Esophagus (tissue), 2 donors: ENCODE data around the gene IL3. TPM values are rescaled to one million over a fixed set of nuclear protein-coding genes. Genes with fewer than 3 reads are reported as not detected.

Experiments used
- H3K27ac ChIP-seq, 2 donors: one replicate each; pipeline ENCODE4 v1.5.1; 2013; ENCODE audit warnings: low read depth in 2 of 2, mild to moderate bottlenecking in 2 of 2, inconsistent platforms in 1 of 2, low read length in 1 of 2, moderate library complexity in 1 of 2
- H3K27me3 ChIP-seq, 2 donors: one replicate each; pipeline ENCODE4 v1.6.1; 2013; ENCODE audit warnings: low read length in 2 of 2, control low read depth in 1 of 2, mild to moderate bottlenecking in 1 of 2; ENCODE audit not compliant: insufficient read depth in 2 of 2, control insufficient read depth in 1 of 2
- H3K36me3 ChIP-seq, 2 donors: one replicate each; pipeline ENCODE4 v1.6.1; 2013; ENCODE audit warnings: low read length in 1 of 2; ENCODE audit not compliant: control insufficient read depth in 2 of 2, insufficient read depth in 2 of 2
- H3K4me1 ChIP-seq, 2 donors: one replicate each; pipeline ENCODE4 v1.6.1; 2013; ENCODE audit warnings: low read length in 1 of 2; ENCODE audit not compliant: control insufficient read depth in 2 of 2, insufficient read depth in 2 of 2
- H3K4me3 ChIP-seq, 2 donors: one replicate each; pipeline ENCODE4 v1.5.1; 2013; ENCODE audit warnings: low read length in 2 of 2, mild to moderate bottlenecking in 2 of 2, low read depth in 1 of 2, moderate library complexity in 1 of 2
- H3K9me3 ChIP-seq, 2 donors: one replicate each; pipeline ENCODE4 v1.6.1; 2013; ENCODE audit warnings: mild to moderate bottlenecking in 2 of 2, low read depth in 1 of 2, low read length in 1 of 2, moderate library complexity in 1 of 2; ENCODE audit not compliant: control insufficient read depth in 2 of 2, insufficient read depth in 1 of 2
- WGBS, 2 donors: extraction: QIAGEN DNeasy Blood & Tissue Kit; methylation state at CpG; one replicate each; pipeline ENCODE4 v1.1.7; 2013; 5-methylcytosine and 5-hydroxymethylcytosine counted together
- polyA plus RNA-seq, 2 donors: library from polyadenylated mRNA; stranded (reverse); fragments of 200-250 nt; gene quantifications; one replicate each; pipeline ENCODE4 v1.2.3, GENCODE V29; 2013
- donor health status: healthy with polysubstance abuse.
- donor health status: Bipolar disorder and iron deficiency.

IL3 gene
- polyA plus RNA-seq, 2 donors = not detected

GRCh38 chr5:132098151-132098594 is 37.7 kb downstream of the IL3 start:
- no peaks in the 10 kb centered on the region for H3K9me3 ChIP-seq
- no peaks in the 10 kb centered on the region for H3K36me3 ChIP-seq
- no peak overlapping the region for H3K27ac ChIP-seq
- 75 to 85% methylated on average over 5 of the region's 5 CpGs for WGBS, 2 donors
- H3K4me3 ChIP-seq = no peak overlapping the region
- H3K4me1 ChIP-seq = peaks cover 4 to 5% of the 10 kb centered on the region in 2 donors
- no peaks in the 10 kb centered on the region for H3K27me3 ChIP-seq

DNA sequence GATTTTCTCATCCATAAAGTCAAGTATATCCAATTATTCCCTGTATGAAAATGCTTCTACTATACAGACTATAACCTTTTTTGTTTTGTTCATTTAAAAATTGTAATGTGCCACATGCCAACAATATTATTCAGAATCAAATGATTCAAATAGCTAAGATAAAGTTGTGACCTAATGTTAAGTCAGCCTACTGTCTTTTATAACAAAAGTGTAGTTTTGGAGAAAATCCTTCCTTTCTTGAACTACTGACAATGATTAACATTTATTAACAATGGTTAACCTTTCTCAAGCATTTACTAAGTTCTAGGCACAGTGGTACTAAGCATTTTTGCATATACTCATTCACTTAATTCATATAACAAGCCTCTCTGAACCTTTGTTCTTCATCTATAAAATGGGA is 38.2 kb downstream of the IL3 start:
- H3K36me3 ChIP-seq = no peaks in the 10 kb centered on the region
- no peak overlapping the region for H3K4me3 ChIP-seq
- H3K9me3 ChIP-seq = no peaks in the 10 kb centered on the region
- no peak overlapping the region for H3K27ac ChIP-seq
- H3K27me3 ChIP-seq = no peaks in the 10 kb centered on the region
- H3K4me1 ChIP-seq = peaks cover 4 to 5% of the 10 kb centered on the region in 2 donors

- Histone ChIP-seq H3K27me3 (no peaks in the 10 kb centered on the region), H3K4me1 (peaks cover 5 to 8% of the 10 kb centered on the region in 2 donors), H3K36me3 (no peaks in the 10 kb centered on the region), H3K27ac (no peak overlapping the region), H3K4me3 (no peak overlapping the region), H3K9me3 (no peaks in the 10 kb centered on the region)
- WGBS, 2 donors = 65 to 68% methylated on average over 5 of the region's 5 CpGs
These were observed 38.8 kb downstream of the IL3 start for GRCh38 chr5:132099076-132099748.

- Histone ChIP-seq H3K27me3 (no peaks in the 10 kb centered on the region), H3K4me1 (peaks cover 0 to 8% of the 10 kb centered on the region in 2 donors)
- 90 to 92% methylated on average over 3 of the region's 3 CpGs for WGBS, 2 donors
These were observed 39.5 kb downstream of the IL3 start for GRCh38 chr5:132099905-132100304.

GRCh38 chr5:132100672-132101261 is 40.3 kb downstream of the IL3 start:
- Histone ChIP-seq H3K36me3 (no peaks in the 10 kb centered on the region), H3K27me3 (no peaks in the 10 kb centered on the region), H3K9me3 (no peaks in the 10 kb centered on the region), H3K4me3 (no peak overlapping the region), H3K27ac (no peak overlapping the region), H3K4me1 (peaks cover 0 to 4% of the 10 kb centered on the region in 2 donors)
- 75 to 77% methylated on average over 8 of the region's 8 CpGs for WGBS, 2 donors

More at GRCh38 chr5:132099905-132100304, 39.5 kb downstream of the IL3 start:
- Histone ChIP-seq H3K9me3 (no peaks in the 10 kb centered on the region), H3K36me3 (no peaks in the 10 kb centered on the region), H3K4me3 (no peak overlapping the region), H3K27ac (no peak overlapping the region)

DNA sequence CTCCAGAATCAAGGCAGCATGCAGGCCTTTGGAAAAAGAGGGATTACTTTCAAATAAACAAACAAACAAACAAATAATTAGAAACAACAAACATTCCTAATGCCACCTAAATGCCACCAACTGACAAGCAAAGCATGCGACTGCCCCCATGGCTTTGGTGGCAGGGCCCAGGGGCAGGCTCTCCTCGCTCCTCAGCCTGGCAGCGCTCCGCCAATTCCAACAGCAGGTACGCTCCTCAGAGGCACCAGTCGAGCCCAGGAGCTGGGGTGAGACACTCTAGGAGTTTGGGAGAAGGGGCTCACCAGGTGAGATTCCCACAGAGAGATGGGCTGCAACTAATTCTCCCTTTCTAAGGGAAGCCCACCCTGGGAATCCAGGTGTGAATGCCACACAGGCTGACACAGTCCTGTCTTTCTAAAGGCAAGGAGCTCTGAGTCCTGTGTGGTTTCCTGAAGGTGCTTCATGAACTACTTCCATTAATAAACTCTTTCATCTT is 41.0 kb downstream of the IL3 start:
- 95 to 98% methylated on average over 6 of the region's 6 CpGs for WGBS, 2 donors
- Histone ChIP-seq H3K27ac (no peak overlapping the region), H3K9me3 (no peaks in the 10 kb centered on the region), H3K4me1 (peaks cover 0 to 4% of the 10 kb centered on the region in 2 donors), H3K4me3 (no peak overlapping the region), H3K36me3 (no peaks in the 10 kb centered on the region), H3K27me3 (no peaks in the 10 kb centered on the region)

DNA sequence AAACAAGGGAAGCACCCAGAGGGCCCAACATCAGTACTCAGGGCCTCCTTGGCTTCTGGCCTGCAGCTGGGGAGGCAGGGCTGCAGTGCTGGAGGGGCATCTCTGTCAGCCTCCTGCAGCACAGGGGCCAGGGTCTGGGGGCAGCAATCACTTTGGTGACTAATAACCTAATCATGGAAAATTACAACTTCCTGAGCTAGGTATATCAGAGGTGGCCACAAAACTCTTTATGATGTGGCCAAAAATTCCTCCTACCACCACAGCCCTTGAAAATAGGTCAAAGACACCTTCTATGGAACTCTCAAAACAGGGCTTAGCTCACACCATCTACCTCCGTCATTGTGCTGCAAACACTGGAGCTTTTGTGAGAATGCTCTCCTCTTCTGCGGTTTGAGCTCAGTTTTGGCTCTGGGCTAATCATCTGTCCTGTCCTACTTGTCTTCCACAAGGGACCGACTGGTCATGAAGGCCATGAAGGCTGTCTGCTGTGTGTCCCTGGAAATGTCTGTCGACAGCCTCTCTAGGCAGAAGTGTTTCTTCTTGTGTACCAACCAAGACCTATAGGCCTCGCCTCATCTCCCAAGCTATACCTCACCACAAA is 41.7 kb downstream of the IL3 start:
- peaks cover 0 to 4% of the 10 kb centered on the region in 2 donors for H3K4me1 ChIP-seq
- H3K9me3 ChIP-seq = no peaks in the 10 kb centered on the region
- H3K4me3 ChIP-seq = no peak overlapping the region
- H3K27ac ChIP-seq = peak overlapping the region in 1 of 2 donors; percentile 26
- 85 to 87% methylated on average over 5 of the region's 5 CpGs for WGBS, 2 donors
- no peaks in the 10 kb centered on the region for H3K36me3 ChIP-seq
- no peaks in the 10 kb centered on the region for H3K27me3 ChIP-seq

DNA sequence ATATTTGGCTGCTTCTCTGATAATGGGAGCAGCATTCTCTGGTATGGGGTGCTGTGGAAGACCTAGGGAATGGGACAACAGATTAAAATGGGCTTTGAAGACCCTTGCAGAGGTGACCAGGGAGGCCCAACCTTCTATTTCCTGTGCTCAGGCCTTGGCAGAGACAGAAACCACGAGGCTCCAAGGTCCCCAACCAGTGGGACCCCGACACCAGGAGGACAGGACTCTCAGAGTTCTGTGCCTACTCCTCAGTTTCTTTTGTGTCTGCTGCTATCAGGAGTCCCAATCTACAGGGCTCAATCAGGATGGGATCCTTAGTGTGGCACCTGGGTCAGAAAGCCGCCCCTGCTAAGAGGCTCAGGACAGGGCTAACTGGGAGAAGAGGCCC is 42.5 kb downstream of the IL3 start:
- Histone ChIP-seq H3K27ac (peak overlapping the region; percentile 26 to 55), H3K9me3 (no peaks in the 10 kb centered on the region), H3K27me3 (no peaks in the 10 kb centered on the region), H3K36me3 (no peaks in the 10 kb centered on the region), H3K4me3 (no peak overlapping the region), H3K4me1 (peaks cover 0 to 4% of the 10 kb centered on the region in 2 donors)
- WGBS, 2 donors = 84 to 85% methylated on average over 3 of the region's 3 CpGs

DNA sequence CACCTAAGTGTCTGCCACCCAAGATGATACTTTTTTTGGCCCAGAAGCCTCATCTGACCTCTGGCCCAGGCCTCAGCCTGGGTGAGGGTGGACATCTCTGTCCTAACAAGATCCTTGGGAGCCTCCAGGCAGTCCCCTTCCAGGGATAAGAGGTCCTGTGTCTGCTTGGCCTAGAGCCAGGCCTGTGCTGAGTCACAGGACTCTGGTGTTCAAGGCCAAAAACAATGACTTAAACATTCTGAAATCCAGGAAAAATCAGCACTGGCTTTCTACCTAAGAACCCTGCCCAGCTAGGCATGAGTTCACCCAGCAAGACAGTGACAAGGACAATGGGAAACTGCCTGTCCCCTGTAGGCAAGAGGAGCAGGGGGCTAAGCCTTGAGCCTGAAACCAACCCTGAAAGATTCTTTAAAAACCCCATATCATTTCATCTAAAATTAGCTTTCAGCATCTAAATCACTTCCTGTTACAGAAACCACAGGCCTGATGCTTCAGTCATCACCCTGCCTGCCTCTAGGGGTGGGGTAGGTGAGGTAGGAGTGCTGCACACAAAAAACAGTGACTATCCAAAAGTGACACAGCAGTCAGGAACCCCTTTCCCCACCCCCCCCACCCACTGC is 43.0 kb downstream of the IL3 start:
- no peaks in the 10 kb centered on the region for H3K36me3 ChIP-seq
- peak overlapping the region; percentile 26 to 55 for H3K27ac ChIP-seq

More for the DNA sequence above, 43.0 kb downstream of the IL3 start:
- Histone ChIP-seq H3K4me3 (no peak overlapping the region), H3K27me3 (no peaks in the 10 kb centered on the region), H3K9me3 (no peaks in the 10 kb centered on the region), H3K4me1 (peaks cover 0 to 4% of the 10 kb centered on the region in 2 donors)
